Activated CD4-positive, alpha-beta T cell treated with anti-CD3 and anti-CD28 coated beads, Interleukin-2, Interleukin-6, amounts not matched to agents 100 ng/mL and 50 ng/mL, durations not matched to agents 16 hours and 8 hours (primary cell): ENCODE measurements around the gene LPP.

ENCODE experiments used
- DNase-seq: peaks from one replicate; pipeline ENCODE4 v3.0.0-alpha.2; 2020

LPP gene

DNA sequence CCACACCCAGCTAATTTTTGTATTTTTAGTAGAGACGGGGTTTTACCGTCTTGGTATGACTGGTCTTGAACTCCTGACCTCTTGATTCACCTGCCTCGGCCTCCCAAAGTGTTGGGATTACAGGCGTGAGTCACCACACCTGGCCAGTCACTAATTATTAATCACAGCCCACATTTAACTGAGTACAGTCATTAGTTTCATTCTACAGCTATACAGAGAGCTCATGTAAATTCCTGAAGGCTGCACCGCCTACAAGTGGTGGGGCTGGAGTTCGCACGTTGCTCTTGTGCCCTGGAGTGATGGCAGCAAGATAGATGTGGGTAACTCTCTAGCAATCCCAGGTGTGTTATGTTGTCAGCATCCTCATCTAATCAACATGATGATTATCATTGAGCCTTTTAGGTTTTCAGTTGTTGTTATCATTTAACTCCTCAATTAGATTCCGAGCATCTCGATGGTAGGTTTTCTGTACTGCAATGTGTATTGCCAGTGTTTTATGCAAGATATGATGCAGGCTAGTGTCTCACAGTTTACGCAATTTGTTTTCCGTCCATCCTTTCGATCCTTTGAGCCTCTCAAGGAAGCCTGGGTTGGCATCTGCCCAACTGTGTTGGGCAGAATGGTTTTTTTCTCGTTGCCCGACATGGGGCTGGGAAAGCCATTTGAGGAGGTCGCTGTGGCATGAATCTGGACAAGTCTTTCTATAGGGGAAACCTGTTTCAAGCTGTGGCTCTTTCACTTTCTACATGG lies 216.3 kb downstream of the LPP start:
- DNase-seq = no peak

DNA sequence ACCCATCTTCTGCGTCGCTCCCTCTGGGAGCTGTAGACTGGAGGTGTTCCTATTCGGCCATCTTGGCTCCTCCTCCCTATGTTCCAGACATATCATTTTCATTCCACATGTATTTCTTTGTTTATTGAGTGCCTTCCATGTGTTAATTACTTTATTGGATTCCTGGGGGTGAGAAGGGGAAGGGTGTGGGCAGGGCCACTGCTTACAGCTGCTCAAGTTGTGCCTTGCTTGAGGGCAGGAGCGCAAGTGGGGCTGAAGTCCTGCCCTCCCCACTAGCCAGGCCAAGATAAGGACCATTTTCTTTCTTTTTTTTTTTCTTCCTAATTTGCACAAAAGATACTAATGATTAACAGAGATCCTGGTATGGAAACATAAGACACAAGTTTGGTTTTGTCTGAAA lies 224.8 kb downstream of the LPP start:
- DNase-seq = no peak

- no peak for DNase-seq
Observed at GRCh38 chr3:188380252-188380651, 226.3 kb downstream of the LPP start.

DNA sequence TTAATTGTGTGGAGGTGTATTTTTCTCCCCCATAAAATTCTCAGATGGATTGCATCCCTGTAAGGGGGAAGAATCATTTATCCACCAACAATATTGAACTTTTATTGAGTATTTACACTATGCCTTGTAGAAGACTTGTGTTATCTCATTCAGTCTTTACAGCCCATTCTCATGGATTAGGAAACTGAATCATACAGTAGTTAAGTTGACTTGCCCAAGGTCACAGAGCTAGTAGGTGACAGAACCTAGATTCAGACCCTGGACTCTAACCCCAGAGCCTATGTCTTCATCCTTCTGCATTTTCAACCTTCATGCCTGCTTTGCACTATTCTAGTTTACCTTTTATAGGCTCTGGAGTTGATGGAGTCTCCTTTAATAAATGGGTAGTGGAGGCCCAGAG lies 226.8 kb downstream of the LPP start:
- no peak for DNase-seq

- DNase-seq = no peak
Observed at GRCh38 chr3:188383748-188384147, 229.8 kb downstream of the LPP start.

DNA sequence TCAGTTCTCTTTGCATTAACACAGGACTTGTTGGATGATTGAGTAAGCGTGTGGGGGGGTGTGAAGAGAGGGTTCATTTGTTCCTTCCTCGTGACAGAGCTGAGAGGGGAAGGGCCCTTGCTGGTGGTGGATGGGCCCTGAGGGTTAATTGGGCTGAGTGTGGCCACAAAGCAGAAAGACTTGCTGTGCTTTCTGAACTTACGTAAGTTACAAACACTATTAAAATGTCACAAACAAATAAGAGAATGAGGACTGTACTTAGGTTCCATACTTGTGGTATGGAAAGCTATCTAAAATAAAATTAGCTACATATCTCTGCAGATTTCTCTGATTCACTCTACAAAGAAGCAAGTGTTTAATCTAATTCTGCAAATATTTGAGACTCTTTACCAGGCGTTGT lies 231.3 kb downstream of the LPP start:
- no peak for DNase-seq

- DNase-seq = peak; percentile 62
Observed at GRCh38 chr3:188389711-188390342, 235.9 kb downstream of the LPP start.

DNA sequence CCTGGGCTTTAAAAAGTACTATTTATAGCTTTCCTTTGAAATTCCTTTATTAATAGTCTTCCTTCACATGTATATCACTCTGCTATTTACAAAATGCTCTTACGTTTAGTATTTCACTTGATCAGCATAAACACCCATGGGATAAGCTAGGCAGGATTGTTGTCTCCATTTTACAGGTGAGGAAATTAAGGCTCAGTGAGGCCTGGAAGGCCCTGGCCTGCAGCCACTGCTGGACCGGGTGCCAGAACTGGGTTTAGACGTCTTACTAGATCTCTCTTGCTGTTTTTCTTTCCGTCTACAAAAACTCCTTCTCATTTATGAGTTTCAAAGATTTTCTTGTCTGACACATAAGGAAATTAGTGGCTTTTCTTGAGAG lies 236.4 kb downstream of the LPP start:
- no peak for DNase-seq

GRCh38 chr3:188390775-188391443 lies 237.0 kb downstream of the LPP start:
- no peak for DNase-seq

- DNase-seq = peak; percentile 17
Observed at GRCh38 chr3:188391592-188391991, 237.6 kb downstream of the LPP start.

DNA sequence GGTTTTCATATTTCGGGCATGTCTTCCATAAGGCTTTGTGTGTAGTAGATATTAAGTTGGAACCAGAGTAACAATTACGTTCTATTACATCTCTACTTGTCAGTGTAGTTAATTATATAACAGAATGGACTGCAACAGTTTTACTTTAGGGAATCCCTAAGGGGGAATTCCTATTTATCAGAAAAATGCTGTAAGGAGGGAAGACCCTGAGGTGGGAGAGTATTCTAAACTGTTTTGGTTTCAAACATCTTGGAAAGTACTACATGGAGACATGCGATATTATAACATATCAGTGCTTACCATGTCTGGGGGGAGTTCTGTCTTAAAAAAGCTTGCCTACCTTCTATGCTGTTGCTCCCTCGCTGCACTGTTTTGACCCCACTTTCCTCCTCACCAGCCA lies 238.1 kb downstream of the LPP start:
- no peak for DNase-seq

- no peak for DNase-seq
Observed at GRCh38 chr3:188394623-188395022, 240.7 kb downstream of the LPP start.

- no peak for DNase-seq
Observed at GRCh38 chr3:188396251-188396650, 242.3 kb downstream of the LPP start.

- DNase-seq = no peak
Observed at GRCh38 chr3:188396900-188397299, 242.9 kb downstream of the LPP start.

GRCh38 chr3:188397766-188398705 lies 244.1 kb downstream of the LPP start:
- no peak for DNase-seq

GRCh38 chr3:188400494-188401243 lies 246.7 kb downstream of the LPP start:
- DNase-seq = peak; percentile 75

GRCh38 chr3:188401244-188401993 lies 247.5 kb downstream of the LPP start:
- DNase-seq = no peak

DNA sequence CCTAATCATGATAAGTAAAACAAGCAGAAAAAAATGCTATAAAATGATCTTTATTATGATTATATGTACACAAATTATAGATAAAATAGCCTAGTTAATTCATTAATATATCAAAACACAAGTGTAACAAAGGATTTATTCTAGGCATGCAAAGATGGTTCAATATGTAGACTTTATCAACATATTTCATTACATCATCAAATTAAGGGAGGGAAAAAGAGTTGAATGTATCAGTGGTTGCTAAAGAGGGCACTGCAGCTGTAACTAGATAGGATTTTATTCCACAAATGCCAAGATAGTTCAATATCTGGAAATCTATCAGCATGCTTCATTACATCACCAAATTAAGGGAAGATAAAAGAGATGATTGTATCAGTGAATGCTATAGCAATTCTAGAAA lies 248.3 kb downstream of the LPP start:
- DNase-seq = no peak

GRCh38 chr3:188403404-188403803 lies 249.4 kb downstream of the LPP start:
- peak; percentile 56 for DNase-seq

DNA sequence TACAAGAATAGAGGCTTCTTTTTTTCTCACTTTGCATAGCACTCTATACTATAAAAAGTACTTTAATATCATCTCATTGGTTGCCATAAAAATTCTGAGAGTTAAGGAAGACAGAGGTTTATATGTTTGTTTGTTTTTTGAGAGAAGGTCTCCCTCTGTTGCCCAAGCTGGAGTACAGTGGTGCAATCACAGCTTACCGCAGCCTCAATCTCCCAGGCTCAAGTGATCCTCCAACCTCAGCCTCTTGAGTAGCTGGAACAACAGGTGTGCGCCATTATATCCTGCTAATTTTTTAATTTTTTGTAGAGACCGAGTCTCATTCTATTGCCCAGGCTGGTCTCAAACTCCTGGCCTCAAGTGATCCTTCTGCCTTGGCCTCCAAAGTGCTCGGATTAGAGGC lies 250.2 kb downstream of the LPP start:
- DNase-seq = no peak

DNA sequence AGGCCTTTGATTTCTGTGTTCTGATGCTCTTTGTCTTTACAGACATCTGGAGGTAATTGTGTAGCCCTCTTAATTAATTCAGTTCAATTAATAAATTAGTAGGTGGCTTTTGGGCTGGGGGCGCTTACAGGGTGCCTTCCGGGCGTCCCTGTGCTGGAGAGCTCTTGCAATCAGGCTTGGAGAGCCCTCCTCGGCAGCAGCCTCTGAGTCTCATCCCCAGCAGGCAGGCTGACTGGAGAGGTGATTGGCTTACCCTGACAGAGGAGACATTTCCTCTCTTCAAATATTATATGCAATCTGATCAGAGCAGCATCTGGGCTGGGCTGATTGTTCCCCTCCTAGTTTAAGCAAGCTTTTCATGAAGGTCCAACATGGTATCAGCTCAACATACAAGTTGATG lies 250.7 kb downstream of the LPP start:
- DNase-seq = no peak
